Caco-2 (cell line): ENCODE measurements around the gene VPS33A. TPM values are rescaled to one million over a fixed set of nuclear protein-coding genes. Genes with fewer than 3 reads are reported as not detected.

Experiments used
- BruUV-seq: library from RNA; stranded (reverse); fragments of 400-500 nt; replicated peaks from 2 replicates; lab custom pipeline; 2021; lab: Mats Ljungman, UMichigan
- CTCF ChIA-PET: fragments of 300-600 bp; sonication (Branson Sonifier 250); formaldehyde crosslinking; loops from one replicate; lab custom pipeline; 2022; ENCODE audit warnings: antibody characterized with exemption; lab: Charles Lee
- POLR2A ChIA-PET: fragments of 300-600 bp; sonication (Branson Sonifier 250); formaldehyde crosslinking; loops from one replicate; lab custom pipeline; 2022; ENCODE audit warnings: antibody characterized with exemption; lab: Charles Lee
- DNase-seq, 2 experiments: peaks; one replicate each; pipeline versions ENCODE4 v3.0.0 to v3.0.0-alpha.2; 2020 to 2022
- H3K27me3 ChIP-seq: replicated peaks from 2 replicates; pipeline ENCODE4 v1.6.0; 2011; ENCODE audit warnings: low read length; ENCODE audit not compliant: control insufficient read depth, insufficient read depth
- H3K36me3 ChIP-seq: 2 replicates; pipeline ENCODE4 v1.5.1; 2011; ENCODE audit warnings: low read length; ENCODE audit not compliant: control insufficient read depth, insufficient read depth
- H3K4me1 ChIP-seq: fragments of 250-450 bp; sonication (Bioruptor Pico); 2 replicates; pipeline ENCODE4 v1.5.1; 2020; ENCODE audit warnings: mild to moderate bottlenecking
- H3K4me3 ChIP-seq: 2 replicates; pipeline ENCODE4 v1.5.1; 2011; ENCODE audit warnings: low read depth, mild to moderate bottlenecking, control low read depth, low read length
- H3K9me3 ChIP-seq: fragments of 250-450 bp; sonication (Bioruptor Pico); 2 replicates; pipeline ENCODE4 v1.5.1; 2020; ENCODE audit warnings: mild to moderate bottlenecking, moderate library complexity
- H3K27ac Mint-ChIP-seq: one replicate; pipeline ENCODE4 v1.8.0; 2022; ENCODE audit warnings: mixed read lengths; ENCODE audit not compliant: unreplicated experiment
- H3K27me3 Mint-ChIP-seq: one replicate; pipeline ENCODE4 v1.8.0; 2022; ENCODE audit warnings: mixed read lengths; ENCODE audit not compliant: insufficient read depth, unreplicated experiment
- H3K36me3 Mint-ChIP-seq: one replicate; pipeline ENCODE4 v1.8.0; 2022; ENCODE audit warnings: mild to moderate bottlenecking, mixed read lengths; ENCODE audit not compliant: insufficient read depth, unreplicated experiment
- H3K4me1 Mint-ChIP-seq: one replicate; pipeline ENCODE4 v1.8.0; 2022; ENCODE audit warnings: low read depth, mixed read lengths; ENCODE audit not compliant: unreplicated experiment
- H3K4me3 Mint-ChIP-seq: one replicate; pipeline ENCODE4 v1.8.0; 2022; ENCODE audit warnings: mild to moderate bottlenecking, moderate library complexity, mixed read lengths; ENCODE audit not compliant: unreplicated experiment
- H3K9me3 Mint-ChIP-seq: one replicate; pipeline ENCODE4 v1.8.0; 2022; ENCODE audit warnings: mixed read lengths; ENCODE audit not compliant: unreplicated experiment
- CTCF ChIP-seq, 2 experiments: fragments of 200-600 bp in 1 of 2; IDR thresholded peaks; 1 replicate in 1 of 2; 2 replicates in 1 of 2; pipeline versions ENCODE4 v1.5.1 to v1.8.0; 2011 to 2022; ENCODE audit warnings: antibody characterized with exemption in 1 of 2, control low read depth in 1 of 2, inconsistent platforms in 1 of 2, low read depth in 1 of 2, low read length in 1 of 2, mild to moderate bottlenecking in 1 of 2, moderate library complexity in 1 of 2; ENCODE audit not compliant: insufficient read depth in 1 of 2, severe bottlenecking in 1 of 2, unreplicated experiment in 1 of 2
- intact Hi-C: fragments of 100-400 bp; cut with micrococcal nuclease; formaldehyde crosslinking; loops from one replicate; pipeline ENCODE4 v1.10.0; 2022; ENCODE audit not compliant: unreplicated experiment
- total RNA-seq: library from RNA; stranded (reverse); gene quantifications from 2 replicates; pipeline ENCODE4 v1.2.3, GENCODE V29; 2022

Gene VPS33A
- total RNA-seq, 1 experiment from 2014 or later, result 36.5 TPM

- H3K36me3 Mint-ChIP-seq, result no peaks in the 10 kb centered on the region
- no peaks in the 10 kb centered on the region for H3K4me1 Mint-ChIP-seq
- no peak overlapping the region for H3K27ac Mint-ChIP-seq
- no peaks in the 10 kb centered on the region for H3K9me3 Mint-ChIP-seq
- no peak for DNase-seq
- no peaks in the 10 kb centered on the region for H3K27me3 Mint-ChIP-seq
- Histone ChIP-seq H3K27me3 (no peaks in the 10 kb centered on the region), H3K36me3 (no peaks in the 10 kb centered on the region), H3K9me3 (no peaks in the 10 kb centered on the region), H3K4me3 (no peak overlapping the region), H3K4me1 (no peaks in the 10 kb centered on the region)
- H3K4me3 Mint-ChIP-seq, result no peak overlapping the region
- intact Hi-C loops, result loop anchor here (2.0 kb wide), 1 partner anchor 135 kb away; no protein-coding TSS in a partner anchor
- TF ChIP-seq CTCF (IDR thresholded peaks at IDR 0.05; ENCODE audit: insufficient read depth in 1 of 2, low read depth in 1 of 2, low read length in 1 of 2, severe bottlenecking in 1 of 2, unreplicated experiment in 1 of 2), result no peak
- ChIA-PET CTCF (interaction anchor here (0.7 kb wide), 1 partner anchor 33 kb away, joined by 4 read pairs; no protein-coding TSS in a partner anchor), POLR2A (interaction anchor here (0.6 kb wide), 1 partner anchor 31 kb away, joined by 3 read pairs; no protein-coding TSS in a partner anchor)
- no TSS peak for BruUV-seq
These were observed 76.4 kb downstream of the VPS33A start for GRCh38 chr12:122189626-122190475.

GRCh38 chr12:122187466-122187865 is 78.8 kb downstream of the VPS33A start:
- no peaks in the 10 kb centered on the region for H3K9me3 Mint-ChIP-seq
- intact Hi-C loops, result no loop called here
- no TSS peak for BruUV-seq

More at GRCh38 chr12:122187466-122187865, 78.8 kb downstream of the VPS33A start:
- TF ChIP-seq CTCF (IDR thresholded peaks at IDR 0.05; ENCODE audit: insufficient read depth in 1 of 2, low read depth in 1 of 2, low read length in 1 of 2, severe bottlenecking in 1 of 2, unreplicated experiment in 1 of 2), result no peak
- Histone ChIP-seq H3K36me3 (no peaks in the 10 kb centered on the region), H3K9me3 (no peaks in the 10 kb centered on the region), H3K27me3 (no peaks in the 10 kb centered on the region), H3K4me3 (no peak overlapping the region), H3K4me1 (no peaks in the 10 kb centered on the region)
- ChIA-PET POLR2A (no interaction called here), CTCF (no interaction called here)
- Mint-ChIP-seq H3K27ac (no peak overlapping the region), H3K36me3 (no peaks in the 10 kb centered on the region), H3K4me3 (no peak overlapping the region), H3K4me1 (no peaks in the 10 kb centered on the region), H3K27me3 (no peaks in the 10 kb centered on the region)
- no peak for DNase-seq
